Middle frontal gyrus (tissue), 1 donor: Measurements from ENCODE around the gene SKIDA1.

Experiments used
- DNase-seq: peaks from one replicate; pipeline ENCODE4 v3.0.0-alpha.2; 2015; ENCODE audit warnings: low spot score; ENCODE audit errors: extremely low spot score

Gene SKIDA1

DNA sequence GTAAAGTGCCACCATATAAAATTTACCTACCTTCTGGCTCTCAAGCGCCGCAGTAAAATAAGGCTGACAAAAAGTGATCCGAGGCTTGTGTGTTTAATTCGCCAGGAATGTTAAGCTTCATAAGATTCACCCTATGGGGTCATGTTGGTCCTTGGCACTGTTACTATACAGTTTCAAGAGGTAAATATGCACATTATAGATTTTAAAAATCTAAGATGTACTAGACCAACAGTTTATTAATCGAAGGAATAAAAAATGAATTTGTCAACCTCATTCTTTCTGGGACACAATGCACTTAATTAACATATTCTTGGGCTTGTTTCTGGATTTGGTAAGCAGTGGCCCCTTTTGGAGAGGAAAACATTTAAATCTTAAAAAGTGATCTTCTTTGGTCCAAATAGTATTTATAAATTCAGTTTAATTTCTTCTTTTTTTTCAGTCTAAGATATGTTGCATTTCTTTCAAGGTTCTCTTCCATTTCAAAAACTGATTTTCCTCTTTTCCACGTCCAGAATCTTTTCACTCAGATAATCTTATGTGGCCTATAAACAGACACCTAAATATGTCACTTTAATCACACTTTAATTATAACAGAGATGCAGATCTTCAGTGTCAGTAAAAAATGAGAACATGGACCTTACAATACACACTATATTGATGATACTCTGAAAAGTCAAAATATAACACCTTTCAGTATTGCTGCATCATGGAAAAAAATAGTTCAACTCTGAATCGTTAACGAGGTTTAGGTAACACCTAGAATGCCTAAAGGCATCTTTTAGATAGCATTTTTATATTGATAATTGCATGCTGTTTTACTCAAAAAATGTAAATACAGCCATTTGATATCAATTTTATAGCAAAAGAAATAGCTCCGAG lies 3.8 kb upstream of the SKIDA1 start:
- DNase-seq, result no peak

DNA sequence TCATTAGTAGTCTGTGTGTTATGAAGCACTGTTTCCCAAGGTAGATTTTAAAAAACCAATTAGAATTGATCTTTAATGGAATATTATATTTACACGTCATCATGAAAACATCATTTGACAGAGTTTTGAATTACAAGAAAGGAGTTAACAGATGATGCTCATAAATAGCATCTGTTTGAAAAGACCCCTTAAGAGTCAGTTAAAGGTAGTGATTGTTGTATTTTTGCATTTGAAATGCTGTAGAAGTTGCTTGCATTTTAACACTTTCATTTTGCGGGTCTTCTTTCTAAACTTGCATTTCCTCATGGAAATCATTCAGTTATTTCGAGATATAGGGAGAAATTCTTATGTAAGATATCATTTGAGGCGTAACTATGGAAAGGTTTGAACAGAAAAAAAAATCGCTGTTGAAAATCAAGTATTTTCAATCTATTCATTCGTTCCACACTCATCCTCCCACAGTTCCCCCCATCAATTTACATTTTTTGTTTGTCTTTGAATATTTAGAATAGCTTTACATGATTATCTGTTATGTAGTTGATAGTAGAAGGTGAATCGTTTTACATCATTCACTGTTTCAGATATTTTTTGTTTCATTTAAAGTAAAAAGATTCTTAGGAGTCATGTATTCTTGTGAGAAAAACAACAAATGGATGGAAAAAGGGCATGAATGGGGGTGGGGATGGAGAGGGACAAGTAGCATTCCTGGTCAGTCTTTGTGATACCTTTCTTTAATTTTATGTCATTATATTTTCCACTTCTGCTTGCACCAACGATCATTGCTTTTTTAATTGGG lies 3.0 kb upstream of the SKIDA1 start:
- no peak for DNase-seq

DNA sequence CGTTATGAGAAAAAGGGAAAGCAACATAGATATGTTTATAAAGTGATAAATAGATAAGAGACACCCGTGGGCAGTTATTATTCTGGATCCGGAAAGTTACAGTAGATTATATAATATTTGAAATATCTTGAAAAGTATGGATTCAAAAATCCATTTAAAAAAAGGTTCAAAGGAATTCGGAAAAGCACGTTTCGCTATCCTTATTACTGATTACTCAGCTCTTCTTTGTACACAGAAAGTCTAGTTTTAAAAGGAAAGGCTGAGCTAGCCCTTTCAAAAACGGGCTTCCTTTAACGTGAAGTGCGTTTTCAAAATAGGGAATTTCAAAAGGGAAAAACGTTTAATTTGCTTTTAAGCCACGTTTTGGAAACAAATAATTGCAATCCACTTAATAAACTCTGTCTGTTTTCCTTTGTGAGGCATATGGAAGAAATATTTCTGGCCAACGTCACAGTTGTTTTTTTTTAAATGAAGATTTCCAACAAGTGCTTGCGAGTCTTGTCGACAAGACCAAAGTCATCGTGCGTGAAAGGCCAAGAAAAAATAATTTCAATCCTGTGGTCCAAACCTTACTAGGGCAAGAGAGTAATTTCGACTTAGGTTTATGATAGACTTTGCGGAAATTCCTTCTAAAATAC lies 2.2 kb upstream of the SKIDA1 start:
- DNase-seq, result no peak

DNA sequence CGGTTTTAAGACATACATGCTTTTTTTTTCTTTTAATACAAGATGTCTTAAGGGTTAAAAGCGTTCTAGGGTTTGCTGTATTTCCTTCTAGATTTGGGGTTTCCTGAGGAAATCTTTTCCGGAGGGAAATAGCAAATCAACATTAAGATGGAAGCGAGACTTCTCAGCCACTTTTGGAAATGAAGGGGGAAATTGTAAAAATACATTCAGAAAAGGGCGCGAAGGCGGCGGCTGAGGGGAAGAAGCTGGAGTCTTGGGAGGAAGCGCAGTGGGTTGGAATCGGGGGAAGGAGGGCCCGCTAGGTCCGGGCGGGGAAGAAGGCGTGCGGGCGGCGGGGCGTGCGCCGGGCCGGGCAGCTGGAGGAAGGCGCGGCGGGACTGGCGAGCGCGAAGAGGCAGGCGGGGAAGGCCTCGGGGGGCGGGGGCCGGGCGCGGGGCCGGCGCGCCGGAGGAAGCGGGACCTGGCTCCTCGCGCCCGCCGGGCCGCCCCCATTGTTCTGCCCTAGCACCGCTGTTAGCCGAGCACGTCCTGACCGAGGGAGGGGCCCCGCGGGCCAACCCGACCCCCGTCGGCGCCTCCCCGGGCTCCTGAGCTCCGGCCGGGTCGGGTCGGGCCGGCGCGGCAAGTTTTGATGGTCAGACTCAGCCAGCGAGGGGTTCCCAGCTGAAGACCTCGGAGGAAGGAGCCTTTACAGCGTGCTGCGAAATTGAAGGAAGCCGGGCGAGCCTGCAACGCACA lies 1.5 kb upstream of the SKIDA1 start:
- DNase-seq, result no peak

DNA sequence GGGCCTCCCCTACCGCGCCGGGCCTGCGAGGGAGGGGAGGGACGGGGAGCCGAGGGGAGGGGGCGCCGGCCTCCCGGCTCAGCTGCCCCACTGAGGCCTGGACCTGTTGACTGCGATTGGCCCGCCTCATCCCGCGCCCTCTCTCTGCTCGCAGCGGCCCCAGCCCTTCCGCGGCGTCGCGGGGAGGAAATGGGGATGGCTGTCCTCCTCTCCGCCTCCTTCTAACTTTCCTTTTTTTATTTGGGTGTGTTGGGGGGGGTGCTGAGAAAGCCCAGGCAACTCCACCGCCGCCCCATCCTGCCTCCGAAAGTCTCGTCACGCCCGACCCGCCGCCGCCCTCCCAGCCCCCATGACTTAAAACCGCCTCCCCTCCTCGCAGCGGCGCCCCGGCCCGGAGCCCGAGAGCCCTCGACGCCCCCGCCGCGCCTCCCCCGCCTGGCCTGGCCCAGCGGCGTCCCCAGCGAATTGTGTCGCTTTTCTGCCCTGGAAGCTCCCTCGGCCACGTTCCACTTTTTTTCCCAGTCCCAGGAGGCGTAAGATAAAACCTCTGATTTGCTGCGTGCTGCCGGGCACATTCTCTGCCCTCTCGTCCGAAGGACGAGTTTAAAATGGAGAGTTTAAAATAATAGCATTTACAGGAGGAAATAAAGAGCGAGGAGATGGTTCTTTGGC lies 842 bp upstream of the SKIDA1 start:
- DNase-seq, result no peak

DNA sequence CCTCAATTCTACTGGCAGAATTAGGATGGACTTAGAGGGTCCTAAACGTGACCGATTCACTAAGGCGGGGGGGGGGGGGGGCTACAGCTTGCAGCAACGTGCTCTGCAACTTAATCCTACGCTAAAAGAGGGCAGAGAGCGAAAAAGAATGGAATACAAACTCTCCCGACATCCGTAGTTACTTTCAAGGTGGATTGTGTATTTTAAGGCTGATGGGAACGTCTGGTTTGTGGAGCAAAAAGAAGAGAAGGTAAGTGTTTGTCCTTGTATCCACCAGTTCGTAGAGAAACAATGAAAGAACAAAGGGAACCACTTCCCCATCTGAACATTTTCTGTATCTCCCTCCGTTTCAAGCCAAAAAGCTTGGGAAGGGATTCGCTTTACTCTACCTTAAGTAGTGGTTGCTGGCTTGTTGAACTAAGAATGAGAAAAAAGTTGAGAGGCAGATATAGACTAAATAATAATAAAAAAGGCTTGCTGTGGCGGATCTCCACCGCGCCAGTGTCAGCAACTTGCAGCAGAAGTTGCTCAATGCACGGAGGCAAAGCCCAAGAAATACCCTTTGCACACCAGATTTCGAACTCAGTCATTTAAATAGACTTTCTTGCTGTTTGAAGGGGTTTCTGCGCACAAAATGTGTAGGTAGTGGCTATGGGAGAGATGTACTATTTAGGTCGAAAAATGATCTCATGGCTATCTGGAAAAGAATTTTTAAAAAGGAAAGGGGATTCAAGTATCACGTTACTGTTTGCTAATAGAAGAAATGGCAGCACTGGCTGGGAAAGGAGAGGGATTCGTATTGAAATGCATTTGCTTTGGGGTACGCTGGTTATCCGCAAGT lies 736 bp downstream of the SKIDA1 start:
- DNase-seq, result no peak

DNA sequence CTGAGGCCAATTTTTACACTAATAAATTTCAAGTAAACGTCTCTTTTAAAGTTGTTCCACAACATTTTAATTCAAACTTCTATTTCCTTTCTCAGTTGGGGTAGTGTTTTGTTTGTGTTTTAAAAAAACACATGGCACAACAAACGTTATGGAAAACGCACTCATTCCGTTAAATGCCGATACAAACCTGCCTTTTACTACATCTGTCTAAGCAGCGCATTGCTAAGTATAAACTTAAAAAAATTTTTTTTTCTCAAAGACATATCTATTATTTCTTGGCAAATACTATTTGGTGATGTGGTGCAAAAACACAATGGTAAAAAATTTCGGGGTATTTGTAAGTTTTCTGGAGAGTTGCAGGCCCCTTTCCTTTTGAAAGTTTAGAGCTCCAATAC lies 1.4 kb downstream of the SKIDA1 start:
- DNase-seq, result no peak

DNA sequence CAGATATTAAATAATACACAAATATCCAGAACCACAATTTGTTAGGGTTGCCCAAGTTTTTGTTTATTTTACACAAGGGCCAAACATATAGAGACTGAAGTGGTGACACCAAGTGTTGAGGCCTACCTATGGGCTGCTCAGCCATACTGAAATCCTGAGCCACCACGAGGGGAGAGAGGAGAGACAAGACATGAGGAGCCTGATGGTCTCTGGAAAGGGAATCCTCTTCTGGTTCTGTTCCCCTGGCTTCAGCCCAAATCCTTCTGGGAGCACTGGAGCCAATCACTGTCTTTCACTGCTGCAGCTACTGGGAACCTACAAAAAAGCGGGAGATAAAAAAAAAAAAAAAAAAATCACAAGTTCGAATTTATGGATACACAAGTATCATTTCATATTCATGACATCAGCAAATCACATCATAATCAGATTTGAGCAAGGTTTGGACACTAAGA lies 1.9 kb downstream of the SKIDA1 start:
- DNase-seq, result no peak

DNA sequence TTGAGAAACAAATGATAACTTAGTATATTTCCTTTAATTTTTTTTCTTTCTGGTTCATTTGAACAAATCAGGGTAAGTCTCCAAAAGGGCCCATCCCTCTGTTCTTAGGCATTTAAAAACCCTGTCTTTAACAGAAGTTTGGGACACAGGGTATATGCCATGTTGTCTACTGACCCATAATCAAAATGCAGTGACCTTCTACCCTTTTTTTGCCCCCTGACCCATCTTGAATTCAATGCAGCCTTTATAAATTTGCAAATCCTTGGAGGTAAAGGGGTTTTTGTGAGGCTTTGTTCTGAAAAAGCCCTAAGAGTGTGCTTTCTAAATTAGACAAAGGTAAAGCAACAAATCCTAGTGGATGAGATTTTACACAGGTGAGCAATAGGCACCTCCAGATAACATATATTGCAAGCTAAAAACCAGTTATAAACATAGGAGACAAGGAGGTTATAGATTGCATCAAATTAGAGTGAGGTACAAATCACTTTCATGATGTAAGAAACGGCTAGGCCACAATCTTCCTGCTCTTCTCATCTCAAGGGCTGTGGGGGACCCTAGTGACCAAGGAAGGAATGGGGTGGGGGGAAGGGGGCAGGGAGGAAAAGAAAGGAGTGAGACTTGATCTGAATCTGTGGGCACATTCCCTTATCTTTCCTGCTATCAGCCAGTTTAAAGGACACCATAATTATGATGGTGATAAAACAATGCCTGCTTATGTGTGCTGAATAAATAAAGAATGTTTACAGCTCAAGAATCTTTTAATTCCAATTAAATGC lies 2.7 kb downstream of the SKIDA1 start:
- DNase-seq, result no peak

DNA sequence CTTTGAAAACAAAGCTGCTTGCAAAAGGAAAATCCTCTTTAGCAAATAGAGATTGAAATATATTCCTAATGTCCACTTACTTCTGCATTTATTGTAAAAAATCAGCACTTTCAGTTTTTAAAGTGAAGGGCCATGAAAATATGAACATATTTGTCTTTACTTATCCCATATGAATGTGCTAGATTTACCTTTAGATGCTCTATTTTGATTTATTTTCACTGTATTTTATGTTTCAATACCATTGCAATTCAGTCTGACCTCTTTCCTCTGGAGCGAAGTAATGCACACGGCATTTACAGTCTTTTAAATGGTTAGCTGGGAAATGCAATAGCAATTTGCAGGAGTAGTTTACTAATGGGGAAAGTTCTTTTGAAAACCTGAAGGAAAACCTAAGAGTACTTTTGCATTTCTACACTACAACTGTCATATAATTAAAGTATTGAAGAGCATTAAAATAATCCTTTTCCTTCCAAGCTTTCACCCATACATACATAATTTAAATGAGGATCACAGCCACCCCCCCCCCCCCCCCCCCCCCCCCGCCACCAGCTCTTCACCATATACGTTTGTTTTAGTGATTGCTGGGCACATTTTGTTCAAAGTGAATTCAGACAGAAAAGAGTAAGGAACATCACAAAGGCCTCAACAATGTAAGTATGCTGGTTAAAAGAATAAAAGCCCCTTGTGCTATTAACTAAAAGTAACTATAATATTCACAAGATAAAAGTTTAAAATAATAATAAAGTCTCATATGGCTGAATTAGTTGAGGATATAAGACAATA lies 3.5 kb downstream of the SKIDA1 start:
- DNase-seq, result no peak

DNA sequence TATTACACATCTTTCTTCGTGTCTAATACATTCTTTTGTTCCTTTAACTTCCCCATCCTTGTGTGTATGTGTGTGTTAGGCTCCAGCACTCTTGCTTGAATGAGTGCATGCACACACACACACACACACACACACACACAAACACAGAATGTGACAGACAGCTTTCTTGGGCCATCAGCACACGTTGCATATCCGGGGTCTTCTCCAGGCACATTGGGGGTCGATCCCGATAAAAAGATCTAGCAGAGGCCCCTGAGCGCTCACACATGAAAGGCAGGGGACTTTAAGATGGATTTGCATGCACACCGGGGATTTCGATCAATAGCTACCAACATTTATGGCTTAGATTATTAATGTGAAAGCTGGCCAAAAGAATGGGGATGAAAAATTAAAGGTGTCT lies 4.5 kb downstream of the SKIDA1 start:
- DNase-seq, result no peak

DNA sequence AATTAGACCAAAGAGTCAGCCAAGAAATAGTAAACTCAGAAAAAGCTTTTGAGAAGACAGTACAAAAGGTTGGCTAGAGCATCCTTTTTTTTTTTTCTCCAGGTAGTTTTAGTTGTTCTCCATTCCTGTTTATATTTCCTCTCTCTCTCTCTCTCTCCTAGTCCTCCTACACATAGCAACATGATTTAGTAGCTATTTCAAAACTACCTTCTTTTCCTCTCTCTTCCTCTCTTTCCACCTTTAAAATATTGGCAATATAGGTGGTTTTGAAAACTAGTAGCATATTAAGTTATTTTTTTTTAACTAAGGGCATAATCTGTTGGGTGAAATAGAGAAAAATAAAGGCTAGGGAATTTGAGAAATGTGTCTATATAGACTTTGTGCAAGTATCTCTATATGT lies 5.0 kb downstream of the SKIDA1 start:
- DNase-seq, result no peak

DNA sequence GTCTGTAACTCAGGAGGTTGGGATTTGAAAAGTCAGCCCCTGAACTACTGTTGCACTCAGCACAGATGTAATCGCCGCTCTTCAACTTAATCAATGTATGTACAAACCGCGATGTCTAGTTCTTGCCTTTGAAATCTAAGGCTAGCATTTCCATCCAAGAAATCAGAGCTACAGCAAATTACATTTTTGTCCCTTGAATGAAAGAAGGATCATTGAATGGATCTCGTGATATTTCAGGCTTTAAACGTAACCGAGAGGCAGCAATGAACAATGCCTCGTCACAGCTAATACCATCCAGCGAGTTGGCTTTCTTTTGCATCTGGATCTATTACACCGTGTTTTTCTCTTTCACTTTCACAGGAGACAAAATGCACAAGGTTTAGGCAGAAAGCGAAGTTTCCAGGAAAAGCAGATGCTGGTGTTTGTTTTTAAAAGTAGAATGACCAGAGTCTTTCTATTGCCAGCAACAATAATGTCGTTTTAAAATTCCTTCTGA lies 5.5 kb downstream of the SKIDA1 start:
- no peak for DNase-seq

DNA sequence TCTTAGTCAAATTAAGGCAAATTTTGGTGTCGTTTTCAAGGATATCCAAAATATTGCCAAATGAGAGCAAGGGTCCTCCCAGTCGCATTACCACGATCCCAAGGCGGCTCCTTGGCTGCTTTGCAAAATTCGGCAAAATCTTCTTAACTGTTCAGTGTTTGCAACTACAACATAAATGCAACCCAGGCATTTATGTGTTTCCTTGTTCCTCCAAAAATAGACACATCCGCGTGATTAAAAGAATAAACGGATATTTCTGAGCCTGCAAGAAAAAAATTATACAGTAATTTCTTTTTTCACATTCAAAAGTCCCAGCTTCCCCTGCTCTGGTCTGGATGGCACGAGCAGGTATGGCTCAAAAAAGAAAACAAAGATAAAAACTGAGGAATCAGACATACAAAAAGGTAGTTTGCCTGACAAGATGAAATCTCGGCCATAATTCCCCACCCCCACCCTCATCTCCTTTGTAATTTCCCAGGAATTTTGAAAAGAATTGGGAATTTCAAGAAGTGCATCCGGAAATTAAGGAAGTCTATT lies 6.0 kb downstream of the SKIDA1 start:
- DNase-seq, result no peak

DNA sequence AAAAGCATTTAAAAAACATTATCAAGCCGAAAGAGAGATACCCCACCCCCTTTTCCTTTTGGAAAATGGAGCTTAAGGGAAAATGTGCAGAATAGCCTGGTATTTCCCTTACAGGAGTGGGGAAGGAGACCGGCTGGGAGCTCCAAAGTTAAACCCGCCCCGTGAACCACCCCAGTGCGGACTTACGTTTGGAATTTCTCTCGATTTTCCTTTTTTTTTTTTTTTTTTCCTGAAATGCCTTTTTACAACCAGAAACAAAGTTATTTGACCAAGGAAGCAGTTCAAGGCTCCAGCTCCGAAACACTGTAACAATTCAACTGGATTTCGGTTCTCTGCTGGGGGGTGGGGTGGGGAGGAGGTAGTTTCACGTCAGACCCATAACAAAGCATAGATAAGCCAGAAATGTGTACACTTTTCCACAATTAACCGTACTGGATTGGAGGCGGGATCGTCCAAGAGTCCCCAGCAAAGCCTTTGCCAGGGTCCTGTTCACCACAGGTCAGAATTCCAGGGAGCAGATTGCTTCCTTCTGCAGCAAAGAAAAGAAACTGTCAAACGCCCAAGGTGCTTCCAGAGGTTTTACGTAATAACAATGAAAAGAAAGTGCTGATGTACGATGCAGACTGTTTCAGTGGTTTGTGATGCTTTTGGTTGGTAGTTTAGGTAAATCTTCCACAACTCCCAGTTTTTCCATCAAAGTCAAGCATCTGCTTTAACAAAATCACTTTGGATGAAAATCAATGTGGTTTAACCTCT lies 6.7 kb downstream of the SKIDA1 start:
- no peak for DNase-seq

DNA sequence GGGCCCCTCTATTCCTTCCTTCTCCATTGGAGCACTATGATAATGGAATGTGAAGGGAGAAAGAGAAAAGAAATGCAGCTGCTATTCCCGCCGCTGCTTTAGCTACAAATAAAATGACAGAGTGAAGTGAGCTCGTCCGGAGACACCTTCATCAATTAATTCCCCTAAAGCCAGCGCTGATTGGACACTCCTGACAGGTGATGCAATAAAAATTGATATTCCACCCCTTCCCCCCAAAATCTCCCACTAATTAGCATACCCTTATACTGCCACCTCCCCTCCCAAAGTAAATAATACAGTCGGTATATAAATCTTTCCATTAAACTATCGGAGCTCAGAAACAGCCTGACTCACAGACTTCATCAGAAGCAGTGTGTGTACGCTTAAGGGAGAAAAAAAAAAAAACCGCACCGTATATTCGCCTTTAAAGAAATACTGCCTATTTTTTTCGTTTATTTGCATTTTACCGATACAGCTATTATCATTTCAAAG lies 7.3 kb downstream of the SKIDA1 start:
- no peak for DNase-seq
